NCI-H524 treated with DMSO at 0.1 percent for 48 hours (cell line): ENCODE results near the gene ATP2B2.
"Not testable (repeated sequence)": the region's sequence is repeated elsewhere in the genome, so short reads cannot be mapped to it uniquely, and the experiment has no call there.

Source experiments
- DNase-seq: peaks from one replicate; lab custom pipeline; 2025; lab: John Stamatoyannopoulos, UW

The ATP2B2 gene

DNA sequence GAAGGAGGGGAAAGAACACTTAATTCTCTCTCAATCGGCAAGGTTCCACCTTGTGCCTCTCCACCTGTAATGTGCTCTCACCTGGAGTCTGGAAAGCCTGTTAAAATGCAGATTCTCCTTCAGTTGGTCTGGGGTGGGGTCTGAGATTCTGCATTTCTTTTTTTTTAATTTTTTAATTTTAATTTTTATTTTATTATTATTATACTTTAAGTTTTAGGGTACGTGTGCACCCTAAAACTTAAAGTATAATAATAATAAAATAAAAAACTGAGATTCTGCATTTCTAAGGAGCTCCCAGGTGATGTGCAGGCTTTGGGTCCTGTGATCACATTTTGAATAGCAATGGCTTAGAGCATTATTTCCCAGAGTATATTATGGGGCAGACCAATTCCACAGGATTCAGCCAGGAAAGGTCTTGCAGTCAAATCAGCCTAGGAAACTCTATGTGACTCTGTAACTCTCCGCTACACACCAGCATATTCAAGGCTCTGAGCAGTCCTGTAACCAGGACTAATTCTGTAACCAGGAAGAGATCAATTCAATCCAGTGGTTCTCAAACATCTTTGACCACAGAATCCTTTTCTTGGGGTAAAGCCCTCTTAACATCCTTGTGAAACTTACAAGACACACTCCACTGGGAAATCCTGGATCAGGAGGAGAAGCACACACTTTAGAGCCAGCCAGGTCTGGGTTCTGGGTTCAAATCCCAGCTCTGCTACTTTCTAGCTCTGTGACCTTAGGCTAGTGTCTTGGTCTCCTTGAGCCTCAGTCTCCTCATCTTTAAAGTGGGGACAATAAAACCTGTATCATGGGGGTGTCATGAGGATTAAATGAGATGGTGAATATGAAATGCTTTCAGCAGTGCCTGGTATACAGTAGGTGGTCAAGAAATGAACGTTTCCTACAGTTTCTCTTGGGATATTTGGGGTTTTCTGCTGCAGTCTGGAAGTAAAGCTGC lies 122.2 kb downstream of the ATP2B2 start:
- DNase-seq = no peak

DNA sequence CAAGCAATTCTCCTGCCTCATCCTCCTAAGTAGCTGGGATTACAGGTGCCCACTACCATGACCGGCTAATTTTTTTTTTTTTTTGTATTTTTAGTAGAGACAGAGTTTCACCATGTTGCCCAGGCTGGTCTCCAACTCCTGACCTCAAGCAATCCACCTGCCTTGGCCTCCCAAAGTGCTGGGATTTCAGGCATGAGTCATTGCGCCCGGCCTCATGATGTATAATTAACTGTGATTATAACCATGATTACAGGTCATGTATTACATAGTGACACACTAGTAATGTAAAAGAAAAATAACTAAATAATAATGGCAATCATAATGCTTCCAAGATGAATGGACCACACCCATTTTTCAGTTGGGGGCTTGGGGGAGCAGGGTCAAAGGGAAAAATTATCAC lies 122.9 kb downstream of the ATP2B2 start:
- DNase-seq = not testable (repeated sequence)

DNA sequence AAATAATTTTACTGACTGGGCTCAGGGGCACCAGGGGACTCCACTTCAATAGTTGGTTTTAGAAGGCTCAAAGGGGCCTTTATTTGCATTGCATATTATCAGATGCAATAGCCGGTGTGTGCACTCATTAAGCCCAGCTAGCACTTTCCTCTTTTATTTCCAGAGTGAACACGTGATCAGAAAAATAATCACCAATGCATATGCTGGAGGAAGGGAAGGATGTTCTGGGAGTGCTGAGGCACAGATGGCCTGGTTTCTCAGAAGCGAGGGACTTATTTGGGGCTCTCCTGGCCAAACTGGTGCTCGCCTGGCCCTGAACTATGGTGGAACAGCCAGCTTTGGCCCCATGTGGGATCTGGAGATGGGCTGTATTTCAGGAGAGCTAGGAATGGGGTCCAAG lies 124.0 kb downstream of the ATP2B2 start:
- no peak for DNase-seq

DNA sequence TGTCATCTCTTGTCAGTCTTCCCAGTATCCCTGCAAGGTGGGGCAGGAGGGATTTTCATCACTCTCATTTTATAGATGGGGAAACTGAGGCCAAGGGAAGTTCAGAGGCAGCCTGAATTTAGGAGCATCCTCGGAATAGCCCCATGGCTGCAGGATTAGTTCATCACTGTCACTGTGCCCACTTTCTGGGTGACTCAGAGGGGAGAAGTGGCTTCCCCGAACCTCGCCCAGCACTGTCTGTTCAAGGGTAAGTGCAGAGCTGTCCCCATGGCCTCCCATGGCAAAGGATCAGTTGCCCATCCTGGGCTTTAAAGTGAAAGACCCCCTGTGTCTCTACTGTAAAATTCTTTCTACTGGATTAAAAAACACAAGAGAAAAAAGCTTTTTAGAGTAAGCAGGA lies 124.5 kb downstream of the ATP2B2 start:
- no peak for DNase-seq

DNA sequence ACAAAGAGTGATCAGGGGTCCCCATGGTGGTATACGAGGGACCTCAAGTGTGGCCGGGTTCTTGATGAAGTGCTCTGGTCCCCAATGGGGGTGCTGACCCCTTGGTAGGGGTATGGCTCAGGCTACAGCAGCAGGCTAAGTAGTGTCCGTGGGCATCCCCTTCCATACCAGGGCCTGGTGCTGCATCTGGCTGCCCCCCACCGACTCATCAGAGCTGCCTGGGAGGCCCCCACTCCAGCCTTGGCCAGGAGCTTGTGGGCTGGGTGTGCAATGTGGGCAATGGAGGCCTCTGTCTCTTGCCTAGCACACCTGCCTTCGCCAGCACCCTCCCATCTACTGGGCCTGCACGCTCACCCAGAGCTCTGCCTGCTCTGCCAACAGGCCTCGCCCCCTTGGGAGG lies 125.4 kb downstream of the ATP2B2 start:
- no peak for DNase-seq

DNA sequence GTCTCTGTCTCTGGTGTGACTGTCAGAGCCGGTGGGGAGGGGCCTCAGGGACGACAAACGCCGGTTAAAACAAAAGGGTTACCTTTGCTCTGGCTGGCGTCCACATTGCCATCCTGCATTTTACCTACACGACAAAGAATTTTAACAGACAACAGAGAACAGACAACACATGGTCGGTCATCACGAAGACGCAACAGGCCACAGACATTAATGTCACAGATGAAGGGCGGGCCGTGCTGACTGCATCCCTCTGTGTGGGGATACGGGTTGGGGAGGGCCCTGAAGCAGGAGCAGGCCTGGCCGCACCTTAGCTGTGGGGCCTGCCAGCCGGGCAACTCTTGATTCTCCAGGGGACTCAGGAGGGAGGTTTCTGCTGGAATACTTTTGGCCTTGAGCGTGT lies 126.2 kb downstream of the ATP2B2 start:
- DNase-seq = no peak

DNA sequence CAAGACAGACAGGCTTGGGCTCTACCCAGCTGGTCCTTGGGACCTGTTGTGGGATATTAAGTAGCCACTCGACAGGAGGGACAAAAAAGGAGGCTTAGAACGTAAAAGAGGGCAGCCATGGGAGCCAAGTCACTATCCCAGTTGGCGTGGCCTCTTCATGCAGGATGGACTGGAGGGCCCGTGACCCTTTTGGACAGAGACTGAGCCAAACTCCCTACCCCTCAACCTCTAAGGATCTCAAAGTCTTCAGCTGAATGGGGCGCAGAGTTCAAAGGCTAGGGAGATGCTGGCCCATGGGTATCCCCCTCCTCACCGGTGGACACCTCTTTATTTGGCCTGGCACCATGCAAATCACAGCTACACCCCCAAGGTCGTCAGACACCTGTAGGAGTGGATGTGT lies 126.6 kb downstream of the ATP2B2 start:
- no peak for DNase-seq

DNA sequence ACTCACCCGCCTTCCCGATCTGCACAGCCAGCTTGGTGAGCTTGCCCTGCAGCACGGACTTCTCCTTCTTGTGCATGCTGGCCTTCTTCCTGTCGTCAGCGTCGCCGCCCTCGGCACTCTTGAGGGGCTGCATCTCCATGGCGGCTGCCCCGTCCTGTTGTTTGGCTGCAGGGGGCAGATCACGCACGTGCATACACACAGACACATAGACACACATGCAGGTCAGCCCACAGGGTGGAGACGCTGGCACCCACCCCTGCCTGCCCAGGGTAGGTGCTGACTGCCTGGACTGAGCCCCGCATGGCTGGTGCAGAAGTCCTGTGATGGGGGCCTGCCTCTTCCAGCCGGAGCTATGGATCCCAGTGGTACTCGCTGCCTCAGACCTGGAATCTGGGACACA lies 127.1 kb downstream of the ATP2B2 start:
- no peak for DNase-seq

DNA sequence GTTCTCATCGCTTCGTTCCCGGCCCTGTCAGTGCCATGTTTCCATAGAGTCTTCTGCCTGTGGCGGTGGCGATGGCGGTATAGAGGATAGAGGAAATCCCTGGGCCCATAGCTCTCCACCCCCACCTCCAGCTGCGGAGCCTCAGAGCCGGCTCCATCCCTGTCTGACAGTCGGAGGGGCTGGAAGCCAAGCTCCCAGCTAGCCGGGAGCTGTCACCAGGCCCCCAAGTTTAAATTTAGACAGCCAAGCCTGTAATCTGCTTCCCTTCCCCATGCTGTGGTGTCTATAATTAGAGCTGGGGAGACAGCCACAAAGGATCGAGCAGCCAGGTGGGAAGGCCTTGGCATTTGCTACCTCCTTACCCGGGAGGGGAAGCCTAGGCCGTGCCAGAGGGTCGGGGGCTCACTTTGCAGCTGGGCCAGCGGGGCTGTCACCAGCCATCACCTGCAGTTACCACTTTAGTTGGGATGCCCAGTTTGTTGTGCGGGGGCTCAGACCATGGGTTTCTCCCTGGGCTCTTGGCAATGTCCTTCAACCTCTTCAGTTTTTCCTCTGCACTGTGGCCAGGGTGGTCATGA lies 128.1 kb downstream of the ATP2B2 start:
- DNase-seq = no peak

DNA sequence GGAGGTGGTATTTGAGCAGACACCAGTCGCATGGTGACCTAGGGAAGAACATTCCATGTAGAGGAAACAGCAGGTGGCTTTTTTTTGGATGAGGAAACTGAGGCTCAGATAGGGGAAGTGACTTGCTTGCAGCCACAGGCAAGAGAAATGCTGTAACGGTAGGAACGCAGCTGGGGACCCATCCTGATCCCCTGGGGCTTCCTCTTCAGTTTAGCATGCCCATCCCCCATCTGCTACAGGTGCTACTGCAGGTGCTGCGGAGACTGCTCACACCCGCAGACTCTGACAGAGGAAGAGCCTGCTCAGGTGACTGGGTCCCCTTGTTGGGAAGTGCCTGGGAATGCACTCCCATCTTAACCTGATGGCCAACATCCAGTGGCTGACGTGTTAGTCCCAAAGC lies 129.0 kb downstream of the ATP2B2 start:
- DNase-seq = no peak

DNA sequence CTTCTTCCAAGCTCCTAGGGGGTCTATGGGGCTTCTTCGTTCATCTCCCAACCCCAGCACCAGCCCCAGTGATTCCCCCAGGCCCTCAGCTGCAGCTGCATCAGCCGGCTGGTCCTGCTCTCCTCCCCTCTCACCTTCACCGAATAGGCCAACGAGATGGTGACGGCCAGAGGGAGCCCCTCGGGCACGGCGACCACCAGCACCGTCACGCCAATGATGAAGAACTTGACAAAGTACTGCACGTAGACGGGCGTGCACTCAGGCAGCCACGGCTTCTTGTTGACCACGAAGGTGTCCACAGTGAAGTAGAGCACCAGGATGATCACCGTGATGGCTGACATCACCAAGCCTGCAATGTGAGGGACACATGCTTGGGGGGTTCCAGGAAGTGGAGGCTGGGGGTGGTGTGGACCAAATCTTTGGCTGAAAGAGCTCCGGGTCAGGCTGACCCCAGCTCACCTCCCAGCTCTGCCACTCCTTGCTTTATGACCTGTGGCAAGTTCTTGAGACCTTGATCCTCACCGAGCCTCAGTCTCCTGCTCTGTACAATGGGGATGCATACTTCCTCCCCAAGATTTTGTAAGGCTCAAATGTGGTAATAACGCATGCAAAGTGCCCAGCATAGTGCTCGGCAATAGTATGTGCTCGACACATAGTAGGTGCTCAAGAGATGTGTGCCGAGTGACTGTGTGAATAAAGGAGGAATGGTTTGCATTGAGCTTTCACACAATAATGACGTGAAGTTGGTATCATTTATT lies 129.9 kb downstream of the ATP2B2 start:
- DNase-seq = no peak

DNA sequence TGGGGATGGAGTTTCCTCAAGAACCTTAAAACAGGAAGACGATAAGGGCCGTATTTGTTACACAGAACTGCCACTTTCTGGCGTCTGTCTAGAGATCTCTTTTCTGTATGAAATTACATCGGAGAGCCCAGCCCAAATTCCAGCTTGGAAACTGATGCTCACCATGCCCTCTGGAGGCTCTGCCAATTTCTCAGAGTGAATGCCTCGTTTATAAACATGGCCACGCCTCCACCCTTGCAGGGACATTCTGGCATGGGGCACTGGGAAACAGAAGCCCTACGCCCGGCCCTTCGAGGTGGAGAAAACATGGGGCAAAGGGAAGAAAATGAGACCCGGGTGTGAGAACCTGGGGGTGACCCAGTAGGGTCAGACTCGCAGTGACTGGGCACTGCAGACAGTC lies 131.1 kb downstream of the ATP2B2 start:
- no peak for DNase-seq

DNA sequence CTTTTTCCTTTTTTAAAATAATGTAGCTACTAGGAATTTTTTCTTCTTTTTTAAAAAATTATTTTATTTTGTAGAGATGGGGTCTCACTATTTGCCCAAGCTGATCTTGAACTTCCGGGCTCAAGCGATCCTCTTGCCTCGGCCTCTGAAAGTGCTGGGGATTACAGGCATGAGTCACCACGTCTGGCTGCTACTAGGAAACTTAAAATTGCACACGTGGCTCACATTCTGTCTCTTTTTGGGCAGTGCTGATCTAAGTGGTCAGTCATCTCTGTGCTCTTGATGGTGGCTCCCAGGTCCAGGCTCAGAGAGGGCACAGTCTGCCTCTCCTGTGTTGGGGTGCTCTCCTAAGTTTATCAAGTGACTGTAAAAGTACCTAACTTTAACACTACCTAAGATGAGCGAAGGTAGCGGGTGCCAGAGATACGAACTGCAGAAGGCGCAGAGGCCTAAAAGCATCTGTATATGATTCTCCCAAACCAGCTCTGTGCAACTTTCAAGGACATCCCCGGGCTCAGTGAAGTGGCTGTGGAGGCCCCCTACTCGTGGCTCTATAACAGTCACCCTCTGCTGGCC lies 131.6 kb downstream of the ATP2B2 start:
- no peak for DNase-seq

DNA sequence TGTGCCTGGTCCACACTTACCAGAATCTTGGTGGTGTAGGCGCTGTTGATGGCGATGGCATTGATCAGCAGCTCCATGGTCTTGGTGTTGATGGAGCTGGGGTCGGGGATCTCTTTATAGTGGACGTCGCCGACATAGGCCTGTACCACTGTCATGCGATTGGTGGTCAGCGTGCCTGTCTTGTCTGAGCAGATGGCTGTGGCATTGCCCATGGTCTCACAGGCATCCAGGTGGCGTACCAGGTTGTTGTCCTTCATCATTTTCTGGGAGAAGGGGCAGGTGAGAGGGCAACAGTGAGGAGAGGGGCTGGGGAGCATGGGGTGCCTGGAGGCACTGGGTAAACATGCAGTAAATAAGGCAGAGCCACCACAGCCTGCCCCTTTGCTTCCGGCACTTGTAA lies 133.6 kb downstream of the ATP2B2 start:
- DNase-seq = no peak

DNA sequence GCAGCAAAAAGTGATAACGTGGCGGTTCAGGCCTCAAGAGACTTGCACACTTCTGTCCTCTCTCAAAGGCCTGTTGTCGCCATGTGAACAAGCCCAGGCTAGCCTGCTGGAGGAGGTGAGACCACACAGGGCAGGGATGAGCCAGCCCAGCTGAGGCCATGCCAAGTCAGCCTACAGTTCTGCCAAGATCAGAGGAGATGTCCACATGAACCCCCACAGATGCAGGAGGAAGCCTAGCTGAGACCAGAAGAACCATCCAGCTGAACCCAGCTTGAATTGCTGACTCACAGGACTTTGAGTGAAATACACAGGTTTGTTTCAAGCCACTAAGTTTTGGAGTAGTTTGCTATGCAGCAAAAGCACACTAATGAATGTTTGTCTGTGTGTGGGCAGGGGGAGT lies 134.2 kb downstream of the ATP2B2 start:
- DNase-seq = no peak

DNA sequence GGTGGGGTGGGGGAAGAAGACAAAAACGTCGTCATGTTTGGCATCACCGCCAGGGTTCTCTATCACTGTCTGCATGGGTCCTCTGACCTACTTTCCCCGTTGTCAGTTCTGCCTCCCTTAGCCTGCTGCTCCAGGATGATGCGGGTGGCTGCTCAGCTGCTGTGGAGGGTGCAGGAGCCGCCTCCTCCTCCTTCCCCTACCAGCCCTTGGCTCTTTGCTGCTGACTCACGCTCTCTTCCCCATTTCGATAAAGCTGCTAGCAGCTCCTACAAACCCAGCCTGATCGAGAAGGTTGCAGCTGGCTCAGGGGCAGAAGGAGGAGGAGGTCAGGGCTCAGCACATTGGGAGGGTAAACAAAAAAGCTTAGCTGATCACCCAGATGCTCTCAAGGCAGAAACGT lies 135.0 kb downstream of the ATP2B2 start:
- no peak for DNase-seq

DNA sequence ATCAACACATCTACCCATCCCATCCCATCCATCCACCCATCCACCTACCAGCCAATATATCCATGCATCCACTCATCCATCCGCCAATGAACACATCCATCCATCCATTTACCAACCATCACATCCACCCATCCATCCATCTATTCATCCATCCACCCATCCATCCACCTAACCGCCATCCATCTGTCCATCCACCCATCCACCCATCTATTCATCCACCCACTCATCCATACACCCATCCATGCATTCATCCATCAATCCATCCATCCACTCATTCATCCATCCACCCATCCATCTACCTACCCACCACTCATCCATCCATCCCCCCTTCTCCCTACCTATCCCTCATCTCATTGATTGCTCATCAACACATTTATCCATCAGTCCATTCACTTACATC lies 136.9 kb downstream of the ATP2B2 start:
- DNase-seq = no peak

DNA sequence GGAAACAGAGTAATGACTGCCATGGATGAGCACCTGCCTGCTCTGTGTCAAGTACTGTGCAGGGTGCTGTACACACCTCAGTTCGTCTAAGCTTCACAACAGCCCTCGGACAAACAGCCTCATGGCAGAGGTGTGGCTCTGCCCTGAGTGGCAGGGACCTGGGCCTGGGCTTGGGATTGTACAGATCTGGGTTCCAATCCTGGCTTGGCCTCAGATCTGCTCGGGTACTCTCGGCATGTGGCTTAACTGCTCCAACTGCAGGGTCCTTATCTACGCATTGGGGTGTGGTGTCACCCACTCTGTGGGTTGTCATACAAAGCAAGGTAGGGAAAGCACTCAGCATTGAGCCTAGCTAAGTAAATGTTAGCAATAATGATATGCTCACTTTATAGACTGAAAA lies 137.9 kb downstream of the ATP2B2 start:
- no peak for DNase-seq

DNA sequence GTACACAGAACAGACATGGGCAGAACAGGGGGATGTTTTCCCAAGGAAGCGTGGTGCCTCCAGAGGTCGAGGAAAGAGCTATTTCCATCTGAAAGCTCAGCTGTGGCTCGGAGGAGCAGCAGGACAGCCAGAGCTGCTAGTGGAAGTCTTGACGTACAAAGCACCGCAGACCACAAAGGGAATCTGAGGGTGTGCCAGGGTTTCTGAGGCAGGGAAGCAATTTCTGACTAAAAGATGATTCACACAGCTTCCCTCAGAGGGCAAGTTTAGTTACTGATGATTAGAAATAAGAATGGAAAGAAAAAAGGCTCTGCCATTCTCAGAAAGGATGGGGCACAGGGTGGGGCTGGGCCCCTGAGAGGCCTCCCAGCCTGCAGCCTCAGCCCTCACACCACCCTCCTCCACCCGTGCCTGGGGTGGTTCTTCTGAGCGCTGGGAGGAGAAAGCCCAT lies 138.7 kb downstream of the ATP2B2 start:
- no peak for DNase-seq

DNA sequence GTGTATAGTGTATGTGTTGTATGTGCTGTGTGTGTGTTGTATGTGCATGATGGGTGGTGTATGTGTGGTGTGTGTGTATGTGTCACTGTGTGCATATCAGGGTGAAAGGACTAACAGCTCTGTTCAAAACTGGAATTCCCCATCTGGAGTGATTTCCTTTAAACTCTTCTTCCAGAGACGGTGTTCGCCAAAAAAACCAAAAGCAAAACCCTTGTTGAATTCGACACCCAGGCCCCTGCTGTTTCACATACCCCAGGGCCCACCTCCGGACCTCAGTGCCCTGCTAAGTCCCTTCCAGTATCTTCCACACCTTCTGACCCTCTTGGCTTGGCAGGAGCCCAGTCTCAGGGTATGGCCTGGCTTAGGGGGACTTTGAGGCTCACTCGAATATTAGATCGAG lies 139.6 kb downstream of the ATP2B2 start:
- DNase-seq = no peak

DNA sequence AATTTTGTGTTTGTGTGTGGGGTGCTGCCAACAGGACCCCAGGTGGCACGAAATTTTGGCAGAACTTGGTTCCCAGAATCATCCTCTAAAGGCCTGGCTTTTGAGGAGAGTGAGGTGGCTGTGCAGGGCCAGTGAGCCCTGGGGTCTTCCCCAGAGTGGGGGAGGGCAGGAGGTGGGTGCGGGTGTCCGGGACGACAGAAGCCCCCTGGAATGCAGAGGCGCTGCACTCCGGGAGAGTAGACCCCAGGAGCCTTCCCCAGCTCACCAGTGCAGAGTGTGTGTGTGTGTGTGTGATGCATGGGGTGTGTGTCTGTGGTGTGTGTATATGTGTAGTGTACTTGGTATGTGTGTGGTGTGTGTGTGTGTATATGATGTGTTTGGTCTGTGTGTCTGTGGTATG lies 140.1 kb downstream of the ATP2B2 start:
- DNase-seq = no peak

DNA sequence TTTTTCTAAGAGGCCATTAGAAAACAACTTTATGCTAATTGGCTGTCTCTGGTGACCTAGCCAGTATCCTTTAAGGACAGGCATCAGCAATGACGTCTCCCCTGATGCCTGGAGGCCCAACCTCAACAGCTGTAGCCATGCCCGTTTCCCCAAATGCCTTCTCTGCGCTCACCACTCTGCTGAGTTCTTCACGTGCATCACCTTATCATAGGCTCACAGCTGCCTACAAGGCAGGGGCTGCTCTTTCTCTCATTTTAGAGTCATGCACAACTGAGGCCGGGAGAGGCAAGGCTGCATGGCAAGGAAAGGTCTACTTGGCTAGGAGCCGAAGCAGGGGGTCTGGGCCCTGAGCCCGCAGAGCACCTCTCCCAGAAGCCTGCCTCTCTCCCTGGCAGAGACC lies 140.6 kb downstream of the ATP2B2 start:
- no peak for DNase-seq

DNA sequence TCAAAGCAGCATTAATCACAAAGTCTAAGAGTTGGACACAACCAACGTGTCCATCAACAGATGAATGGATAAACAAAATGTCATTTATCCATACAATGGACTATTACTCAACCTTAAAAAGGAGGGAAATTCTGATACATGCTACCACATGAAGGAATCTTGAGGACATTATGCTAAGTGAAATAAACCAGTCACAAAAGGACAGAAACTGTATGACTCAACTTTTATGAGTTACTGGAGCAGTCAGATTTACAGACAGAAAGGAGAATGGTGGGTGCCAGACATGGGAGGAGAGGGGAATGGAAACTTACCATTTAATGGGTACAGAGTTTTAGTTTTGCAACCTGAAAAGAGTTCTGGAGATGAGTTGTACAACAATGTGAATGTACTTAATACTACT lies 141.5 kb downstream of the ATP2B2 start:
- no peak for DNase-seq
